Astrocyte (in vitro differentiated cells and primary cell): ENCODE data around the gene EIF2B5. TPM values are rescaled to one million over a fixed set of nuclear protein-coding genes. Genes with fewer than 3 reads are reported as not detected.
A peak's percentile ranks its signal among the peaks of the same experiment; 100 is the strongest.

Experiments
- DNase-seq: peaks from one replicate; pipeline ENCODE4 v3.0.0-alpha.2; 2010; ENCODE audit warnings: low read depth
- FAIRE-seq: peaks from 2 replicates; lab custom pipeline; 2011; peaks lifted over from hg19 to GRCh38; lab: Jason Lieb, UNC
- H2AFZ ChIP-seq: 2 replicates; pipeline ENCODE4 v1.6.0; 2012; ENCODE audit warnings: low read depth, low read length, inconsistent platforms
- H3K27ac ChIP-seq: 2 replicates; pipeline ENCODE4 v1.5.1; 2011; ENCODE audit warnings: low read depth, low read length, inconsistent platforms
- H3K27me3 ChIP-seq: 2 replicates; pipeline ENCODE4 v1.6.0; 2011; ENCODE audit warnings: low read length, inconsistent platforms; ENCODE audit not compliant: insufficient read depth
- H3K36me3 ChIP-seq: 2 replicates; pipeline ENCODE4 v1.5.1; 2011; ENCODE audit warnings: low read length, inconsistent platforms; ENCODE audit not compliant: insufficient read depth
- H3K4me1 ChIP-seq: 2 replicates; pipeline ENCODE4 v1.5.1; 2011; ENCODE audit warnings: low read length, inconsistent platforms; ENCODE audit not compliant: insufficient read depth
- H3K4me2 ChIP-seq: 2 replicates; pipeline ENCODE4 v1.6.0; 2012; ENCODE audit warnings: low read length, inconsistent platforms
- H3K4me3 ChIP-seq: 2 replicates; pipeline ENCODE4 v1.5.1; 2011; ENCODE audit warnings: low read depth, mild to moderate bottlenecking, low read length, inconsistent platforms; ENCODE audit not compliant: insufficient read depth
- H3K79me2 ChIP-seq: 2 replicates; pipeline ENCODE4 v1.6.0; 2012; ENCODE audit warnings: mild to moderate bottlenecking, low read length, inconsistent platforms; ENCODE audit not compliant: insufficient read depth
- H3K9ac ChIP-seq: 2 replicates; pipeline ENCODE4 v1.6.0; 2012; ENCODE audit warnings: mild to moderate bottlenecking, low read length, inconsistent platforms
- H3K9me3 ChIP-seq: 2 replicates; pipeline ENCODE4 v1.5.1; 2012; ENCODE audit warnings: low read depth, mild to moderate bottlenecking, low read length, inconsistent platforms; ENCODE audit not compliant: insufficient read depth
- H4K20me1 ChIP-seq: 2 replicates; pipeline ENCODE4 v1.6.0; 2012; ENCODE audit warnings: low read length, inconsistent platforms; ENCODE audit not compliant: insufficient read depth
- H3K27ac Mint-ChIP-seq: one replicate; pipeline ENCODE4 v1.8.0; 2021; ENCODE audit warnings: mild to moderate bottlenecking, mixed read lengths; ENCODE audit not compliant: unreplicated experiment
- H3K27me3 Mint-ChIP-seq: one replicate; pipeline ENCODE4 v1.8.0; 2021; ENCODE audit warnings: low read depth, mixed read lengths; ENCODE audit not compliant: unreplicated experiment
- H3K36me3 Mint-ChIP-seq: one replicate; pipeline ENCODE4 v1.8.0; 2021; ENCODE audit warnings: low read depth, mixed read lengths; ENCODE audit not compliant: unreplicated experiment
- H3K4me1 Mint-ChIP-seq: one replicate; pipeline ENCODE4 v1.8.0; 2021; ENCODE audit warnings: low read depth, mixed read lengths; ENCODE audit not compliant: unreplicated experiment
- H3K4me3 Mint-ChIP-seq: one replicate; pipeline ENCODE4 v1.8.0; 2021; ENCODE audit warnings: mild to moderate bottlenecking, moderate library complexity, mixed read lengths; ENCODE audit not compliant: unreplicated experiment
- H3K9me3 Mint-ChIP-seq: one replicate; pipeline ENCODE4 v1.8.0; 2021; ENCODE audit warnings: mild to moderate bottlenecking, mixed read lengths; ENCODE audit not compliant: unreplicated experiment
- CTCF ChIP-seq: IDR thresholded peaks from 2 replicates; pipeline ENCODE4 v1.5.1; 2011; ENCODE audit warnings: low read depth, mild to moderate bottlenecking, inconsistent platforms, low read length, moderate library complexity; ENCODE audit not compliant: insufficient read depth
- EZH2 ChIP-seq: IDR thresholded peaks from 2 replicates; pipeline ENCODE4 v1.6.1; 2012; ENCODE audit warnings: mild to moderate bottlenecking, low read length, inconsistent platforms; ENCODE audit not compliant: insufficient read depth
- total RNA-seq: library from RNA; stranded (reverse); gene quantifications from 2 replicates; pipeline ENCODE4 v1.2.1, GENCODE V29; 2021

EIF2B5 gene
- total RNA-seq, 1 donor from 2014 or later = 22.6 TPM

- Mint-ChIP-seq H3K9me3 (no peaks in the 10 kb centered on the region), H3K27me3 (no peaks in the 10 kb centered on the region), H3K36me3 (peaks cover 2% of the 10 kb centered on the region), H3K27ac (peak overlapping the region; percentile 92), H3K4me3 (peak overlapping the region; percentile 96), H3K4me1 (peaks cover 18% of the 10 kb centered on the region)
- Histone ChIP-seq H3K79me2 (peaks cover 59% of the 10 kb centered on the region), H3K36me3 (peaks cover 4% of the 10 kb centered on the region), H4K20me1 (peaks cover 54% of the 10 kb centered on the region), H3K9ac (peak overlapping the region; percentile 91), H3K4me1 (peaks cover 28% of the 10 kb centered on the region), H3K27ac (peak overlapping the region; percentile 75), H3K4me2 (peak overlapping the region; percentile 99), H3K4me3 (peak overlapping the region; percentile 92), H3K27me3 (no peaks in the 10 kb centered on the region), H2AFZ (no peak overlapping the region), H3K9me3 (no peaks in the 10 kb centered on the region)
- peak; percentile 36 for DNase-seq
- TF ChIP-seq CTCF = no peak
- no peak for TF ChIP-seq EZH2
- no peak for FAIRE-seq
These were observed 21.4 kb downstream of the EIF2B5 start for GRCh38 chr3:184156522-184156955.

GRCh38 chr3:184157206-184157605 is 22.0 kb downstream of the EIF2B5 start:
- no peak for FAIRE-seq
- H3K27me3 ChIP-seq = no peaks in the 10 kb centered on the region
- H3K9me3 ChIP-seq = no peaks in the 10 kb centered on the region
- H3K27ac Mint-ChIP-seq = peak overlapping the region; percentile 92
- H2AFZ ChIP-seq = no peak overlapping the region
- peak overlapping the region; percentile 96 for H3K4me3 Mint-ChIP-seq
- peak overlapping the region; percentile 92 for H3K4me3 ChIP-seq
- peaks cover 61% of the 10 kb centered on the region for H4K20me1 ChIP-seq
- DNase-seq = no peak
- H3K36me3 Mint-ChIP-seq = peaks cover 2% of the 10 kb centered on the region
- H3K27me3 Mint-ChIP-seq = no peaks in the 10 kb centered on the region
- TF ChIP-seq CTCF (no peak), EZH2 (no peak)
- H3K4me1 ChIP-seq = peaks cover 32% of the 10 kb centered on the region
- H3K4me1 Mint-ChIP-seq = peaks cover 21% of the 10 kb centered on the region
- H3K9me3 Mint-ChIP-seq = no peaks in the 10 kb centered on the region
- peak overlapping the region; percentile 75 for H3K27ac ChIP-seq
- peaks cover 4% of the 10 kb centered on the region for H3K36me3 ChIP-seq
- H3K4me2 ChIP-seq = peak overlapping the region; percentile 99
- peak overlapping the region; percentile 91 for H3K9ac ChIP-seq
- peaks cover 66% of the 10 kb centered on the region for H3K79me2 ChIP-seq

GRCh38 chr3:184158404-184158803 is 23.2 kb downstream of the EIF2B5 start:
- no peak for DNase-seq
- FAIRE-seq = no peak
- Histone ChIP-seq H3K36me3 (peaks cover 6% of the 10 kb centered on the region), H3K27ac (no peak overlapping the region), H3K4me3 (no peak overlapping the region), H4K20me1 (peaks cover 73% of the 10 kb centered on the region), H2AFZ (no peak overlapping the region), H3K4me1 (peaks cover 32% of the 10 kb centered on the region), H3K4me2 (peak overlapping the region; percentile 99), H3K9ac (no peak overlapping the region), H3K9me3 (no peaks in the 10 kb centered on the region), H3K79me2 (peaks cover 78% of the 10 kb centered on the region), H3K27me3 (no peaks in the 10 kb centered on the region)
- TF ChIP-seq CTCF (no peak), EZH2 (no peak)
- peak overlapping the region; percentile 96 for H3K4me3 Mint-ChIP-seq
- no peaks in the 10 kb centered on the region for H3K9me3 Mint-ChIP-seq
- peaks cover 5% of the 10 kb centered on the region for H3K36me3 Mint-ChIP-seq
- no peaks in the 10 kb centered on the region for H3K27me3 Mint-ChIP-seq
- peaks cover 23% of the 10 kb centered on the region for H3K4me1 Mint-ChIP-seq
- H3K27ac Mint-ChIP-seq = no peak overlapping the region
